HG02870 (cell line): Measurements from ENCODE around the gene MID1.
"Not testable (repeated sequence)": the region's sequence is repeated elsewhere in the genome, so short reads cannot be mapped to it uniquely, and the experiment has no call there.

Experiments used
- ATAC-seq: cut with Tn5 transposase; IDR thresholded peaks from one replicate; pipeline ENCODE4 v1.9.1; 2021; ENCODE audit warnings: mild to moderate bottlenecking, moderate library complexity; ENCODE audit not compliant: unreplicated experiment

The MID1 gene

GRCh38 chrX:10617186-10617998, 3.0 kb downstream of the MID1 start:
- no peak for ATAC-seq

DNA sequence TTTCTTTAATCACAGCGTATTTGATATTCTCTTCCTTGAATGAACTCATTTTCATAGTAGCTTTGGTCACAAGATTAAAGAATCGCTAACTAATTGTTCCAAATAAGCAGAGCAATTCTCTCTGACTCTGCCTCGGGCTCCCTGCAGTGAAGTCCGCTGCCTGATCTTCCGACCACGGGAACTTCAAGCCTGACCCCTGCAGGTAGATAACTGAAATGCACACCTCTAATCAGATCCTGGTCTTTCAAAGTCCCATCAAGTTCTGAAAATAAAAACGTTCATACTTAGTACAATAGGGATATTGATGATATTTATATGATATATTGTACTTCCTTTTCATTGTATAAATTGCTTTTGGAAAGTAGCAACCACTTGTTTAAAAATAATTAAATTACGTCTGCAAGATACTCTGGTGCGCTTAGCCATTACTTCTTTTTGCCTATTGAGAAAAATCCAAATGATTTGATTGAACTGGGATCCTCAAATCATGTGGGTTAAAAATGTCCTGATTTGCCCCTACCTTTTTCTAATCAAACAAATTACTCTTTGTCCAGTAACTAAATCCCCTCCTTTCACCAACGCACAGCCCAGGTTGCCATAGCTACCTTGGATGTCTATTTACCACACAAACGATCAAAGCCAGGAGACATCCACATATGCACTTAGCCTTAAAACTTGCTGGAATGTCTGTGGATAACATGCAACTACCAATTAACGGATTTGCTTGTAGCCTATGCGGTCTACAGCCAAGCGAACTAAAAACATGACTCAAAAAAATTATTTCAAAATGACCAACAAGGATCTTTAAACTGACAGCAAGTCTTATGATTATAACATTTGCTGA, 4.2 kb downstream of the MID1 start:
- ATAC-seq: peak; percentile 74

DNA sequence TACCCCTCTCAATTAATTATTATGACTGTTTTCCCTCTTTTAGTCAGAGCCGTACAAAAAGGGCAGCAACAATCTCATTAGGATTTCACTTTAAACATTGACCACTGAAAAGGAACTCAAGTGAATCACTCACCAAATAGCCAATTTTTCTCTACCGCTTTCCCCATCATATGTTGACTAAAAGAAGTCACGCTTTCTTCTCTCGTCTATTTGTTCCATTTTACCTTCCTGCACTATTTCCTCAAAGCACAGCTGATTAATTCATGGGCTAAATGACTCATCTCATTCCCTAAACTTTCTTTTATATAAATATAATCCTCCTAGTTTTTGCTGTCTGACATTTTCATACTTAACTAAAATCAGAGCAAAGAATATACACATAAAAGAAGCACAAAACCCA, 8.2 kb downstream of the MID1 start:
- ATAC-seq: no peak

- ATAC-seq: no peak
Measured at GRCh38 chrX:10611441-10612090, 8.8 kb downstream of the MID1 start.

DNA sequence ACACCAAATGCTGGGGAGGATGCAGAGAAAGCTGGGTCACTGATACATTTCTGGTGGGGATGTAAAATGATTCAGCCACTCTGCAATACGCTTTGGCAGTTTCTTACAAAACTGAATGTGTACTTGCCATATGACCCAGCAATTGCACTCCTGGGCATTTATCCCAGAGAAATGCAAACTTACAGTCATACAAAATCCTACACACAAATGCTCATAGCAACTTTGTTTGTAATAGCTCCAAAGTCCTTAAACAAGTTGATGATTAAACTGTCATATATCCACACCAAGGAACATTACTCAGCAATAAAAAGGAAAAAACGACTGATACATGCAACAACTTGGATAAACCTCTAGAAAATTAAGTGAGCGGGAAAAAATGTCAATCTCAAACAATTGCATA, 12.3 kb downstream of the MID1 start:
- no peak for ATAC-seq

- no peak for ATAC-seq
Measured at GRCh38 chrX:10607233-10607632, 13.2 kb downstream of the MID1 start.

- ATAC-seq: no peak
Measured at GRCh38 chrX:10603612-10604011, 16.8 kb downstream of the MID1 start.

- no peak for ATAC-seq
Measured at GRCh38 chrX:10602646-10603045, 17.7 kb downstream of the MID1 start.

DNA sequence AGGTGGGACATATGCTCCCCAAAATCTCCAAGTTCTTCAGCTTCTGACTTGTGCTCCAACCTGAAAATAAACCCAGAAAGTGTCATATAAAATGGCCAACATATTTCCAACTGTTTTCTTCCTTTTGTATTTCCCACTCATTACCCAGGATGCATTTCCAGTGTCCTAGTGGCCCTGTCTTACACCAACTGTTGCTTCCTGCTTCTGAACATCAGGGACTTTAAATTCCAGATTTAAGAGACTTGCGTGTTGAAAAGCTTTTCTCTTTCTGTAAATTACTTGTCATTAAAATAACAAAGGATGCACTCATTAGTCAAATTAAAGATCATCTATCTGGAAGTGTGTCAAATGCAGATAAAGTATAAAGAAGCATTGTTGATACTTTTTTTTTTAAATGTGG, 19.9 kb downstream of the MID1 start:
- no peak for ATAC-seq

DNA sequence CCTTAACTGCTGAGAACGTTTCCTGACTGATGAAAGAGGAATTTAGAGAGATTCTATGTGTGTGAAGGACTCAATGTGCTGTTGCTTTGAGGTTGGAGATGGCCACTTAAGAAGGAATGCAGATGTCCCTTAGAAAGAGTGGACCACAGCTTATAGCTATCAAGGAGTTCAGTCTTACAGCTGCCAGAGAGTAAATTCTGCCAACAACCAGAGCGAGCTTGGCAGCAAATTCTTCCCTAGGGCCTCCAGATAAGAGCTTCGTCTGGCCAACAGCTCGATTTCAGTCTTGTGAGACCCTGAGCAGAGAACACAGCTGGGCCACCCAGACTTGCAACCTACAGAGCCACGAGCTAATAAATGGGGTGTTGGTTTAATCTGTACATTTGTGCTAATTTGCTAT, 21.8 kb downstream of the MID1 start:
- ATAC-seq: no peak

DNA sequence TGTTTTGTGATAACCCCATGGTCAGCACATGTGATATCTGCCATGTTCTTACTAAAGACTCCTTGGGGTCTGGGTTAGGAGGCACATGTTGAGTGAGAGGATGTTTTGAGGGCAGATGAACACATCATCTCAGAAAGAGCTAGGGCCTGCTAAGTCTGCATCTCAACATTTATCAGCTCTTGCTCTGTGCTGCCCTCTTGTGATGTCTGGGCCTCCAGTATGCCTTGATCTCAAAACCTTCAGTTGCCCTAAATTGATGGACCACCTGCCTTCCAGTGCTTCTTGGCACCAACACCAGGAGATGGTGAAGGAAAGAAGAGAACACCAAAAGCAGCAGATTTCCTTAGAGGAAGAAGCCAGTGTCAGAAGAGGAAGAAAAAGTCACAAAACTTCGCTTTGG, 22.5 kb downstream of the MID1 start:
- no peak for ATAC-seq

DNA sequence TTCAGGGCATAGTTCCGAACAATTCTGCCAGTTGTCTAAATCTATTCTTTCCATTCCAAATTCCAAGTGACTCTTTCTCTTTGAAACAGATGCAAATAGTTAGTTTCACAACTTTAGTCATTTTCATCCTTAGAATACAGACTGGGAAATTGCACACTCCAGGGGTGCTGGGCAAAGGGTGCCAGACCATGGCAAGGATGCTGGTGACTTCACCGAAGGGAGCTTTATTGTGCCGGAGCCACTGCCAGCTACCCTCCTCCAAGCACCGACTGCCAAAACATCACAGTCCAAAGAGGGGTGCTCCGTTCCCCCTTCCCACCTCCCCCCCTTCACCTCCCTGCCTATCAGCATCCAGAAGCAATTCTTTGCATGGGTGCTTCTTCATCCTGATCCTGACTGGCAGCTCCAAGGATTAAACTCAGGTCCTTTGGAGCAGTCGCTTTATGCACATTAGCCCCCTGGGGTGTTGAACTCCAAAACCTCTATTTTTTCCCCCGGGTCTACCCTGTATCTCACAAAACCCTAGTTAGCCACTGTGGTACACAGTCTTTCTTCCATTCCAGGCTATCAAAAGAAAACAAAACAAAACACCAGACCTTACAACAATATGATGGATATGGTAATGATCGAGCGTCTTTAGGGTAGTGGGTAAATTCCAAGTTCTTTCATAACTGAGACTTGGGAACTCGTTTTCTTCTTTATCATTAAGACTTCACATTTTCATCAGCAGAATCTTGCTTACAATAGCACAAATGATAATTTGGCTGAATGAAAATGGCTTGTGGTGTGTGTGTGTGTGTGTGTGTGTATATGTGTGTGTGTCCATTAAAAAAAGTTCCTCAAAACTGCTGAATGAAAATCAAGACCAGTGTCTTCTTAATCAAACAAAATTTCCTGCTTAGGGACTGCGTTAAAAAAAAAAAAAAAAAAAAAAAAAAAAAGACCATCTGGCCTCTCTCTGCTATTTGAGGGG, 28.7 kb downstream of the MID1 start:
- ATAC-seq: no peak

- ATAC-seq: not testable (repeated sequence)
Measured at GRCh38 chrX:10589787-10590186, 30.6 kb downstream of the MID1 start.

DNA sequence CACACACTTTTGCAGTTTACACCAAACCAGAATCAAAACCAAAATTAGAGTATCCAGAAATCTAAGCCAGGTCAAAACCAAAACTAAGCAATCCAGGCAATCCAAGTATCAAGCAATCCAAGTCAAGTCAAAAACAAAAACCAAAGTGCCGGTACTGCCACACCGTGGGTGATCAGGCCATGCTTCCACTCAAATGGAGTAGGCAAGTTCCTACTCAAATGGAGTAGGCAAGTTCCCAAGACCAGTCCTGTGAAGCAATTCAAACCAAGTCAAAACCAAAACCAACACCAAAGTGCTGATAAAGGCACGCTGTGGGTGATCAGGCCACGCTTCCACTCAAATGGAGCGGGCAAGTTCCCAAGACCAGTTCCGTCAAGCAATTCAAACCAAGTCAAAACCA, 31.3 kb downstream of the MID1 start:
- ATAC-seq: no peak

DNA sequence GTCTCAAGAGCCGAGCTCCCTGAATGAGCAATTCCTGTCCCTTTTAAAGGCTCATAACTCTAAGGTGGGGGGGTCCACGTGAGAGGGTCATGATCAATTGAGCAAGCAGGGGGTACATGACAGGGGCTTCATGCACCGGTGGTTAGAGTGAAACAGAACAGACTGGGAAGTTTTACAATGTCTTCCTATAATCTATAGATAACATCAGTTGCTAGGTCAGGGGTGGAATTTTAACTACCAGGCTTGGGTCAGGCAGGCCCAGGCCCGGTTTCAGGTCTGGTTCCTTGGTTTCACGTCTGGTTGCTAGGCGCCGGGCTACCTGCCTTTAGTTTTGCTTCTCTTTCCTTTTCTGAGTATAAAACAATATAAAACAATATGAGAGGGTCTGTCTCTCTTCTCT, 35.5 kb downstream of the MID1 start:
- ATAC-seq: not testable (repeated sequence)

DNA sequence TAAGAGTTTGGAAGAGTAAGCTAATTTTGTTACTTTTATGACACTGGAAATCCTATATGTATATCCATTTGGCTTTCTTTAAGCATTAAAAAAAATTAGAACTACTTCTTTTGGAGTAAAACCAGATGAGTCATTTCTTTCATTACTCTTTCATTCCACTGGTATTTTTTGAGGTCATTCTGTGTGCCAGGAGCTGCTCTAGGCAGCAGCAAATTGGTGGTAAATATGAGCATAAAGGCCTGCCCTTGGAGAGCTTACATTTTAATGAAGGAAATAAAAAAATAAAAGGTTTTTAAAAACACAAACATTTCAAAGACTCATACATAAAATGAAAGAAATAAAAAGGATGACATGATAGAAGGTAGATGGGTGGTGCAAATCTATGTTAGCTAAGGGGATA, 37.4 kb downstream of the MID1 start:
- ATAC-seq: no peak

GRCh38 chrX:10582215-10582733, 38.1 kb downstream of the MID1 start:
- no peak for ATAC-seq

GRCh38 chrX:10579112-10580011, 41.0 kb downstream of the MID1 start:
- no peak for ATAC-seq

DNA sequence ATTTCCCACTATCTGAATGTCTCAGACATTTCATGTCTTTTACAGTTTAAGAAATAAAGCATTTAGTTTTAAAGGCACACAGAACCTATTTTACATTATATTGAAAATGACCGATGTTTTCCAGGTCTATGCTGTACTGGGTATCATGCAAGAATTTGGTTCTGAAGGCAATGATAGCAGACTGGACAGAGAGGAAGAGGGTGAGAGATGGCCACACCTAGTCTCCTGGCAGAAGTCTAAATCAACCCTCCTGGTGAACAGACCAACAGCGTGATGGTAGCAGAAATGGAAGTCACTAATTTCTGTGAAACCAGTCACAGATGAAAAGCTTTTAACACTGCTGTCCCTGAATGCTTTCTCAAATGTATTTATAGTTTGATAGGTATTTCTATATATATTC, 41.9 kb downstream of the MID1 start:
- ATAC-seq: no peak
